GM21825 (cell line): ENCODE data around the gene OR6N1.

ENCODE experiments used
- ATAC-seq: cut with Tn5 transposase; IDR thresholded peaks from one replicate; pipeline ENCODE4 v1.9.1; 2021; ENCODE audit warnings: mild to moderate bottlenecking, moderate library complexity; ENCODE audit not compliant: unreplicated experiment

Gene OR6N1, protein sequence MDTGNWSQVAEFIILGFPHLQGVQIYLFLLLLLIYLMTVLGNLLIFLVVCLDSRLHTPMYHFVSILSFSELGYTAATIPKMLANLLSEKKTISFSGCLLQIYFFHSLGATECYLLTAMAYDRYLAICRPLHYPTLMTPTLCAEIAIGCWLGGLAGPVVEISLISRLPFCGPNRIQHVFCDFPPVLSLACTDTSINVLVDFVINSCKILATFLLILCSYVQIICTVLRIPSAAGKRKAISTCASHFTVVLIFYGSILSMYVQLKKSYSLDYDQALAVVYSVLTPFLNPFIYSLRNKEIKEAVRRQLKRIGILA

DNA sequence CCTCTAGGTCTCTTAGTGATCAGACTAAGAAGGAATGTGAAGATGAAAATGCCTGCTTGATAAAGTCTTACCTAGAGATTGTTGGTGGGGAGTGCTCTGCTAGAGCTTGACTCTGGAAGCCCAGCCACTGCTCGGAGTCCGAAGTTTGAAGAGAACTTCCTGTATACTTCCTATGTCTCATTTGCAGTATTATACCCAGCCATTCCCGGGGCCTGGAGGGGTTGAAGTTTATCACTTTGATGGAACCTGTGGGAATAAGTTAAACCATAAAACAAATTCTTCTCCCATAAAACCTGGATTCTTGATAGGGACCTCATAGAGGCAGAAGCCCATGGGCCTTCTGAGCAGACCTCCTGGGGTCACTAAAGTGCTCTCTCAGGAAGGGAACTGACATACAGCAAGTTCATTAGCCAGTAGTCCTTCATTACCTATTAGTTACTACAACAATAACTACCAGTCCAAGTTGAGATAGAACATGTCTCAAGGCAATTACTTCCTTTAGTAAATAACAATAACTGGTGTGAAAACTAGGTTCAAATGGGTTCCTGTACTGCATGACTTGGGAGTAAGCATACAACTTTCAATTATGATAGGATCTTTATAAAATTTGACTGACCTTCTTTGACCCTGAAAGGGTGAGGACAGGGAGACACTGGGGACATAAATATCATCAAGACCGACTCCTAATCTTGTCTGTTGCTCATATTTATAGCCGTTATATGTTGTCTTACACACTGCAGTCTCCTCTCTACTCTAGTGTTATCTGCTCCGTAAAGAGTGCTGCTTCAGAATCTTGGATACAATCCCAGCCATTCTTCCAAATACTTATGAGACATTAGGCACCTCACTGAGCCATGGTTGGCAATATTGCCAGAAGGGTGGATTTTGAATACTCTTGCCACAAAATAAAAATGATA is at the start of gene OR6N1:
TSS of gene OR6N1 (minus strand) at position 246 of the 917 bp plus-strand sequence. CDS start 5,513 bp downstream, outside the sequence.
- ATAC-seq: no peak

DNA sequence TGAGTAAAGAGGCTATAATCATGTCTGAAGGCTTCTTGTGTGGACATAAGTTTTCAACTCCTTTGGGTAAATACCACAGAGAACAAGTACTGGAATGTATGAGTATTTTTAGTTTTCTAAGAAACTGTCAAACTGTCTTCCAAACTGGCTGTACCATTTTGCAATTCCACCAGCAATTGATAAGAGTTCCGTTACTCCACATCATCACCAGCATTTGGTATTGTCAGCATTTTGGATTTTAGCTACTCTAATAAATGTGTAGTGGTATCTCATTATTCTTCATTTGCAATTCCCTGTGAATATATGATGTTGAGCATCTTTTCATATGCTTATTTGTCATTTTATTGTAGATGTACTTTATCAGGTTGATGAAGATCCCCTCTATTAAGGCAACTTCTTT is 49.7 kb upstream of the OR6N1 start:
- ATAC-seq: no peak

DNA sequence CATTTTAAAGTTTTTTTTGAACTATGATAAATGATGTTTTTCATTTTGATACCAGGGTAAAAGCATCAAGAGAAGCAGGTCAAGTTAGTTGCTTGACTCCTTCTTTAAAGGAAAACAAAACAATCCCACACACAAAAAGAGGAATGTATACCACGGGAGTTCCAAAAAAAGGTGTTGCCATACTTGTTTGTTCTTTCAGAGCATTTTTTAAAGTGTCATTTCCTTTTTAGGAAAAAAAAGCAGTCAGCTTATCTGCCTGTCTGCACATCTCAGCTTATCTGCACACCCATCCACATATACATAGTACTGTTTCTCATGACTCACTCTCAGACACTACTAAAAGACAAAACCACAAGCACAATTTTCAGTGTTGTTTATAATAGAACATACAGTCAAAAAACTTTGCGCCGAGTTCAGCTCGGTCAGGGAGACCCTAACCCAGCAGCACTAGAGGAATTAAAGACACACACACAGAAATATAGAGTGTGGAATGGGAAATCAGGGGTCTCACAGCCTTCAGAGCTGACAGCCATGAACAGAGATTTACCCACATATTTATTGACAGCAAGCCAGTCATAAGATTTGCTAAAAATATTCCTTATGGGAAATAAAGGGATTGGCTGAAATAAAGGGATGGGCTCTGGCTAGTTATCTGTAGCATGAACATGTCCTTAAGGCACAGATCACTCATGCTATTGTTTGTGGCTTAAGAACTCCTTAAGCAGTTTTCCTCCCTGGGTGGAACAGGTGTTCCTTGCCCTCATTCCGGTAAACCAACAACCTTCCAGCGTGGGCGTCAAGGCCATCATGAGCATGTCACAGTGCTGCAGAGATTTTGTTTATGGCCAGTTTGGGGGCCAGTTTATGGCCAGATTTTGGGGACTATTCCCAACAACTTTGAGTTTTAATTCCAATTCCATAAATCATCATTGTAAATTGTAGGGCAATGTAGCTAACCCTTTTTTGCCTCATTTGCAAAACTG is 47.8 kb upstream of the OR6N1 start:
- no peak for ATAC-seq

DNA sequence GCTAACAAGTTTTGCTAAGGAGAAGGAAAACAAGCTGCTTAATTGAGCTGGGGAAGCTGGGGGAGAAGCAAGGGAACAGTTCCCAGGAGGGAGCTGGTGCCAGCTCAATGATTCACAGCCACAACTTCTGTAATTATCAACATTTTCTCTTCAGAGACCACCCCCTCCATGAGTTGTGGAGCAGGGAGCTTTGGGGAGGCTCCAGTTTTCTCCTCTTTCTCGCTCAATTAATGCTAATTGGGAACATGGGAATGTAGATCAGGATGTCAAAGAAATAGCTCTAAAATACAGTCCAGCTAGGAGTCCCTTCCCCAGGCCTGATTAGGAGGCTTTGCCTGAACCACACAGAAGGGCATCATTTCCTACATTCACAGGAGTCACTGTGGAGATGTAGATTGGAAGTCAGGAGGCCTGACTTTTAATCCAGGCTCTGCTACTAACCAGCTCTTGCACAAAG is 47.0 kb upstream of the OR6N1 start:
- no peak for ATAC-seq

DNA sequence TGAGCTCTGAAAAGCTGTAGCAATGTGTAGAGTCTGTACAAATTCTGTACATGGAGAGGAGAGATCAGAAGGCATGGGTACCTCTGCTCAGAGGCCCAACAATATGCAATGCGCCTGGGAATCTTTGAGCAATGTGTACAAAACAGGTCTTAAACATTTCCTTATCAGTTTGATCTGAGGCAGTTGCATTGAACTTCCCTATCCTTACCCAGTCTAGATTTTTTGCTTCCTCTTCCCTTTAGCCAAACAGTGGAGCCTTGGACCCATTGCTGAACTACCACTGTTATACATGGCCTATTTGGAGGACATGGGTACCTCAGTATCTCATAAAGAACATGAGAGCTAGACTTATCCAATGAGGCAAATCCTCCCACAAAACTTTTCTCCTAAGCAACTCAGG is 46.6 kb upstream of the OR6N1 start:
- no peak for ATAC-seq

DNA sequence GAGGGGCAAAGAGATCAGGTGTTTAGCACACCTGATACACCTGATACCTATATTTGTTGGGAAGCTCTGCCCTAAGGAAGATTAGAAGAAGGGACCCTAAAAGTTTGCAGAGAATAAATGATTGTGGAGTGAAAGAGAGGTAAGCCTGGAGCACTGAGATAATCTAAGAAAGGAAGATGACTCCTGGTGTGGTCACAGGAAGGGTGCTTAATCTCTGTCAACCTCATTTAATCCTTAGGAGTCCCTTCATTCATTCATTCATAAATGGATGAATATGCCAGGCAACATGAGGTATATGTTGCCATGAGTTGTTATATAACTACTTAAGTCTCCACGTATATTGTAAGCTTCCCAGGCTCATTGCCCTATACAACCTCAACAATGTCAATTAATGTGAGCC is 43.0 kb upstream of the OR6N1 start:
- ATAC-seq: no peak

DNA sequence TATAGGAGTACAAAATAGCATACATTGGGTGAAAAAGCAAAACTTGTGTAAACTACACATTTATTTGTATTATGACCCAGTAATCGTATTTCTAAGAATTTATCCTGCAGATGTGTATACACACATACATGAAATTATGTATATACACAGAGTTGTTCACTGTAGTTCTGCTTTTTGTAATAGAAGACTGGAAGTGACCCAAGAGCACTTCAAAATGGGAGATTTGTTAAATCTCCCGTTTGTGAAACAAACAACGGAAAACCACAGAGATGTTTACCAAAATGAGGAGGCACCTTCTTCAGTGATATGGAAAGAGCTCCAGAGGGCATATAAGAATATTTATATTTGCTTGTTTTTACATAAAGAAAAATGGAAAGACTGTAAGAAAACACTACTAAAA is 41.2 kb upstream of the OR6N1 start:
- ATAC-seq: no peak

DNA sequence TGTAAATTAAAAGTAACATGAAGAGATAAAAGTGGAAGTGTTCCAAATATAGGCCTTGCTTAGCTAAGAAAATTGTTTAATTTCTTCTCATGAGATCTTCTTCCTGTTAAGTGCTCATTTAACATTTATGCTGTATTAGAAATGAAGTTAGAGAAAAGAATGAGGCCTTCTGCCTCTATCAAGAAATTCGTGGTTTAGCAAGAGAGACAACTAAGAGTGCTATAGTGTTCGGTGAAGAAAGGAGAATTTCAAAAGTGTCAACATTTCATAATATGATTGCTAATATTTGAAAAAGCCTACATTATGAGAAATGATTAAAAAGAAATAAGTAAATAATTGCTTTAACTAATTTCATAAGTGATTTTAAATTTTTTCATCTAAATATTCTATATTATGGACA is 40.3 kb upstream of the OR6N1 start:
- ATAC-seq: no peak

DNA sequence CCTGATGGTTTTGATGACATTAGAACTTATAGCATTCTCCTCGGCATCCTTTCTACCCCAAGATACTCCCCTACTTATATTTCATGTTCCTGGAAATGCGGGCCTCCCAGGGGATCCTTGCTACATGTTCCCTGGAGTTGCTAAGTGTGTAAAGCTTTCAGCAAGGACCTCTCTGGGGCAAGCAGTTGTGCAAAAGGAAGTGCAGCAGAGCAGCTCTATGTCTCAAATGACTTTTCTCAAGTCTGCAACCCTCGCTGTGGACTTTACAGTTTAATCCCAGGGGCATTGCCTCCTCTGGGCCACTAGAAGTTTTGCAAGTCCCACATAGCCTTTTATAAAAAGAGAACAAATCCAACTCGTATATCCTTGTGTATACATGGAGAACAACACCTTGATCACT is 38.3 kb upstream of the OR6N1 start:
- ATAC-seq: no peak

DNA sequence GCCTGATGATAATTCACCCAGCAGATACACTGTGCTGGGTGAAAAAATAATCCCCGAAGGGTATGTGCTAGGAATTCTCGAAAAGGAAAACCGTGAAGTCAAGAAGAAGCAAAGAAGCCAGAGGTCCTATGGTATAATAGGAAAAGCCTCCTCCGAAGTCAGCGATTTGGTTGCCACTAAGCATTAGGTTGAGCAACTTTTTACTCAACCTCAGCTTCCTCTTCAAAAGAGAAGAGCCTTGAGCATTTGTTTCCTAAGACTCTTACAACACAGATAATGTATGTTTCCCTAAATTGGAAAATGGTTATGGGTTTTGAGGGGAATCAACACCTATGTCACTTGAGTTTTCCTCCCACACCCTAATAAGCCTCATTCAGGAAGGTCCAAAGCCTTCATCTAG is 37.9 kb upstream of the OR6N1 start:
- ATAC-seq: no peak

DNA sequence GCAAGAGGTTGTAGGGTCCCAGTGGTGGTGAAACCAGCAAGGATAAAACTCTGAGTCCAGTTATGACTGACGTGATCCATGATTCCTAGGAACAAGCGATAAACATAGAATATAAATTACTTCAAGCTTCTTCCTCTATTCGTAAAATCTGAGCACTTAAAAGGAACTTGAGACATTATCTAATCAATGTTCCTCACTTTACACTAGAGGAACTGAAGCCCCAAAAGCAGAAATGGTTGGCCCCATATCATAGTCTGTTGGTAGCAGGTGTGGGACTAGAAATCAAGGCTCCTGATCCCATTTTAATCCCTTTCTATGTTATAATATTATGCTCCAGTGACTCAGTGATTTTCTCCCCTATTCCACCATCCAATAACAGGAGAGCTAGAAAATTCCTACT is 37.3 kb upstream of the OR6N1 start:
- ATAC-seq: no peak

DNA sequence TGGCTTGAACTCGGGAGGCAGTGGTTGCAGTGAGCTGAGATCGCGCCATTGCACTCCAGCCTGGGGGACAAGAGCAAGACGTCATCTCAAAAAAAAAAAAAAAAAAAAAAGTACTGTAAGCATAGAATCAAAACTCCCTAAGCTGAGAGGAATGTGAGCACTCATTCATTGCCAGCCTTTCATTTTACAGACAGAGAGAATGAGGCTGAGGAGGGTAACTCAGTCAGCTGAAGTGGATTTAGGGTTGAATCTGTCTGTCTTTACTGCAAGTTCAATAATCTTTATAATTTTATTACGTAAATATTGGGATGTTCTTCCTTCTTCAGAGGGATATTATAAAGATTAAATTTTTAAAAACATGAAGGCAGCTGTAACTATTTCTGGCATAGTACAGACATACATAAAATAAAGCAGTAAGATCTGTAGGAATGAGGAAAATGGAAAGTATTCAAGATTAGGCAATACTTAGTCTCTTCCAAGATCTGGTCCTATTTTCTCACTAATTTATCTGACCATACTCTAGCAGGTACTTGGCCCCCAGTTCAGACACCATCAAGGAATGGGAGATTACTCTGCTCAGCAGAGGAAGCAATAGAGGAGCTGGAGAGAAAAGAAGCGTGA is 35.0 kb upstream of the OR6N1 start:
- ATAC-seq: no peak

DNA sequence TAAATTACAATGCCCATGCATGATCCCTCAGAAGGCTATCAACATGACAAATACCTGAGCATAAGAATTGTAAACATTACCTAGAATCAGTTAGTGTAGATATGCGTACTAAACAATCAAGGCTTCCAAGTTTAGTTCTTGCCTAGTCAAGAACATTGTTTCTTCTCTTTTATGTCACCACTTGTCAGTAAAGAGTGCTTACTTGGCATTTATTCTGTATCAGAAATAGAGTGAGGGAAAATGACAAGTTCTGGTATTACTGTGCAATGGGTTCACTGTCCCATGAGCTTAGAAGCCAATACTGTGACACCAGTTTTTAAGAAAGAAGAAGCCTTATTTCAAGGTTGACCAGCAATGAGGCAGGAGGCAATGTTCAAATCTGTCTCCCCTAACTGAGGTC is 31.7 kb upstream of the OR6N1 start:
- ATAC-seq: no peak

DNA sequence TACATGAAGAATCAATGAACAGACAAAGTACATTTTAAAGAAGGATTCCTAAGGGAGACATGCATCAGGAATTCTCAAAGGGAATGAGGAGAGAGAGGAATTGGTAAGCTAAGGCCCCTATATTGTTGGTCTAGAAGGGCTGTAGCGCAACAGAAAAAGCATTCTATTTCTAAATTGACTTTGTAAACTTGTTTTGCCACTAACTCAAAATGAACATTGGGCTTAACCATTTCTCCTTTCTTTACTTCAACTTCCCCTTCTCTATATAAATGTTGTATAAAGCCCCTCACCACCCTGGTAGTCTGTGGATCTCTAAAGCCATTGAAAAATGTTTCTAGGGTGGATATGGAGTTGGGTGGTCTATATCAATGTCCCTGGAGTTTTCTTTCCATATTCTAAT is 29.4 kb upstream of the OR6N1 start:
- ATAC-seq: no peak

DNA sequence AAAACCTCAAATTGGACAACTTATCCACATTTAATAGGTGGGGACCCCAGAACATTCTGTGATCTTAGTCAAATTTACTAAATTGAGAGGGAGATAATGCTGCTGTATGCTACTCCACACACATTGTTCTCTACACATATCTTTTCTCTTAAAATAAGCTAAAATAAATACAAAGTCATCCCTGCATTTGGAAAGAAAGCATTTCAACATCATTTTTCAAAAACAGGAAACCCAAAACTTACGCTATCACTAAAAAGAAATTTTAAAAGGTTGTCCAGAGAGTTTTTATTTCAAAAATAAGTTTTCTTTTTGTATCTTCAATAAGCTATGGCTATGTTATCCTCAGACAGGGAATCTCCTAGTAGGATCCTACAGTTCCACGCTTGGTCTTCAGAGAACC is 28.5 kb upstream of the OR6N1 start:
- no peak for ATAC-seq

DNA sequence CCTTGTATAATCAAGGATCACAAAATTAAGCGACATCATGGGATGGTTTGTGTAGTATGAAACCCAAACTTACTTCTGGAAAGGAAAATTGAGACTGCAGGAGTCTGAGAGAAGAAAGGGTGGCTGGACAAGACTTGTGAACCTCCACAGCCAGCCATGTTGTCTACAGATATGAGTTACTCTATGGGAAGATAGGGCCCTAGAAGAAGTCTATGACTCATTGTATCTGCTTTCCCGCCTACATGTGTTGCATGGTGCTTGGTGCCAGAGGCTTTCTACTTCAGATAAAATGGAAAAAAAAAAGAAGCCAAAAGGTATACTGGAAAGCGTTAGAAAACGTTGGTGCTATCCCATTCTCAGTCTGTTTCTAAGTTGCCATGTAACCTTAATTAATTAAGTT is 27.7 kb upstream of the OR6N1 start:
- no peak for ATAC-seq

DNA sequence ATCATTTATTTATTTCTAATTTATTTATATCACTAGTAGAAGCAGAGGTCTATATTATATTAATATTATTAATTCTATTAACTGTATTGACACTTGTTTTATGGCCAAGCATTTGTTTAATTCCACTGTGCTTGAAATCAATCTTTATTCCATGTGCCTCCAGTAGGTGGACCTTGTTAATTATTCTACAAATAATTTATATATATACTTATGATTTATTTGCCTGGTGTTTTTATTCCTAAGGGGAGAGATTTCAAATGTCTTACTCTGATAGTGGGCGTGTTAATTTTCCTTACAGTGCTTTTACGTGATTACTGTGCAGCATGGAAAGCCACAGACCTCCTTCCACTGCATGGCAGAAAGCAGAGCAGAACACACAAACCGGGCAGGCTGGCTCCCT is 26.5 kb upstream of the OR6N1 start:
- ATAC-seq: no peak

DNA sequence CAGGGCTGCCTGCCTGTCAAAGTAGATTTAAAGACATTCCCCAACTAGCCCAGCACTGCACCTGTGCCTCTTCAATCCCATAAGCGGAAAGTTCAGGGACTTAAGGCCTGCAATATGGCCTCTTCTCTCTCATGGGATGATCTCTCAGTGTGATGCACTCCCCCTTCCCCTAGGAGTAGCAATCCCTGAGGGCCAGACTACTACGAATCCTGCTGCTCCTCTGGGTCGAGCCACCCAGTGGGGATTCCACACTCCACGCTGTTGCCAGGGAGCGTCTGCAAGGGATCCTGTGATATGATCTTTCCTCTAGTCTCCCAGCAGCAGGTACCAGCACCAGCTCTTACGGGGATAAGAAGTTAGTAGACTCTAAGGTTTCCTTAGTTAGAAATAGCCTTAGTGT is 22.3 kb upstream of the OR6N1 start:
- no peak for ATAC-seq

DNA sequence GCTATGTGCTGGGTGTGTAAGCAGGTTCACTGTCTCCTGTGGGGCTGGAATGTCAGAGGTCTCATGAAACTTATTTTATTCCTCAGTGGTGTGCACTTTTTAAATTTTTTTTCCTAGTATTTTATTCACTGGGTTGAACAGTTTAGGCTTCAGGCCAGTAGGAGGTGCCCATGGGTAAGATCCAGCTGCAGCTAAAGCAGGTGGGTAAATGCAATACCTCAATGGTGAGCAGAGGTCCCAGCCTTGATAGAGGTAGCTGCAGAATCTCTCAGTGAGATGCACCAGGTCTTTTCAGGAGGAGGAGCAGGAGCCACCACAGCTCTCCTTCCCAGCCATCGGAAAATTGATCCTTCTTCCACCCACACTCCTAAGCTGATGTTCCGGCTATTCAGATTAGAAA is 21.6 kb upstream of the OR6N1 start:
- no peak for ATAC-seq

DNA sequence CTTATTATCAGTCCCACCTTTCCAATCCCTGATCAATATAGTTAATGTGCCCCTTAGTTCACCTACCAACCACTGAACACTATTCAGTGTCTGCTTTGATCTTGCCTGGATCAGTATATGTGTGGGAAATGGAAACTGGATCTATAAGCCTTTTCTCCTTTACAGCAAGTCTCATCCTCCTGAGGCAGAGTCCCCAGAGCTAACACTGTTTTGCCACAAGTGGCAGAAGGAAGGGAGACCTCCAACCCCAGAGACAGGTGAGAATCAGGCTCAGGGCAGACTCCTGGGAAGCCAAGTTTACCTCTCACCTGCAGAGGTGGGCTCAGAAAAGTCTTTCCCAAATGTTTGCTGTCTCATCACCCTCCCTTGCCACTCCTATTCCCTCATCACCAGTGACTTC is 9.1 kb upstream of the OR6N1 start, which contains the start of gene OR6N2:
TSS of gene OR6N2 (minus strand) at position 101 of the 400 bp plus-strand sequence. CDS start 3,569 bp downstream, outside the sequence.
- no peak for ATAC-seq
